GF-D8 (cell line): ENCODE data around the gene OR4F6.

Source experiments
- DNase-seq: peaks from one replicate; lab custom pipeline; 2025; lab: John Stamatoyannopoulos, UW

OR4F6 gene

GRCh38 chr15:101804941-101805340, 1.6 kb downstream of the OR4F6 start:
- no peak for DNase-seq

DNA sequence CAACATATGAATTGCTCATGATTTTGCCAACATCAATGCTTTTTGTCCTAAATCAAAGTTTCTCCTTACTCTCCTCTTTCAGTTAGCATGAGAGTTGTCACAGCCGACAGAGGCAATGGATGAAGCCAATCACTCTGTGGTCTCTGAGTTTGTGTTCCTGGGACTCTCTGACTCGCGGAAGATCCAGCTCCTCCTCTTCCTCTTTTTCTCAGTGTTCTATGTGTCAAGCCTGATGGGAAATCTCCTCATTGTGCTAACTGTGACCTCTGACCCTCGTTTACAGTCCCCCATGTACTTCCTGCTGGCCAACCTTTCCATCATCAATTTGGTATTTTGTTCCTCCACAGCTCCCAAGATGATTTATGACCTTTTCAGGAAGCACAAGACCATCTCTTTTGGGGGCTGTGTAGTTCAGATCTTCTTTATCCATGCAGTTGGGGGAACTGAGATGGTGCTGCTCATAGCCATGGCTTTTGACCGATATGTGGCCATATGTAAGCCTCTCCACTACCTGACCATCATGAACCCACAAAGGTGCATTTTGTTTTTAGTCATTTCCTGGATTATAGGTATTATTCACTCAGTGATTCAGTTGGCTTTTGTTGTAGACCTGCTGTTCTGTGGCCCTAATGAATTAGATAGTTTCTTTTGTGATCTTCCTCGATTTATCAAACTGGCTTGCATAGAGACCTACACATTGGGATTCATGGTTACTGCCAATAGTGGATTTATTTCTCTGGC, 2.5 kb downstream of the OR4F6 start:
- DNase-seq: no peak

GRCh38 chr15:101807345-101807945, 4.1 kb downstream of the OR4F6 start:
- DNase-seq: no peak

DNA sequence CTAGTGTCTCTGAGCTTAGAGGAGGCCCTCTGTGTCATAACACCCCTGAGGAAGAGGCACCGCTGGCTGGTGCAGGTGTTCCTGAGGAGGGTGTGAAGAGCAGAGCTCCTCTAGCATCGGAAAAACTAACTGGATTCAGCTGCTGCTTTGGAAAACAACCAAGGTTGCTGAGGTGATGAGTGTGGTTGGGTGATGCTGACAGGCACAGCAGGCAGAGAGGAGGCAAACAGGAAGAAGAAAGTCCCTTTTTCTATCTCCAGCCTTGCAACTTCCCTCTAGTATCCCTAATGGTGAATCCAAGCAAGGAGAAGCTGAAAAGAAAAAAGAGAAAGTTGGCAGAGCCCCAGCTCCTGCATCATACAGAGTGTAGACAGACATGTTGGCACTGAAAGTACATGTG, 4.9 kb downstream of the OR4F6 start:
- DNase-seq: no peak

GRCh38 chr15:101810456-101810855, 7.1 kb downstream of the OR4F6 start:
- no peak for DNase-seq

- no peak for DNase-seq
These were observed 7.6 kb downstream of the OR4F6 start for GRCh38 chr15:101810876-101811275.

DNA sequence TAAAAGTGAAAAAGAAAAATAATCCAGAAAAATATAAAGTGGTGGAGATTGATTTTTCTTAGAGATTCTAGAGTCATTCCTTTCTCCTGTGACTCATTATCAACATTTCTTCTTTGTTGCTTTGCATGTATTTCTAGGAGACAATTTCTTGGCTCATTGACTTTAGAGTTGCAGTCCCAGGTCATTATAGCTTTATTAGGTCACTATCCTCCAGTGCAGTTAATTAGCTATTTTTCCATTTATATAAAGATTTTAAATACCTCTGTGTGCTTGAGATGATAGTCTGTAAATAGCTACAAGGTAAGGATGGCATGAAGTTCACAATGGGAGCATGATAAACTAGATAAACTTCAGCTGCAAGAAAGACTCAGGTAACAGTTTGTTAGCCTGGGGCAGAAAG, 8.6 kb downstream of the OR4F6 start, which contains the start of gene OR4F15:
TSS of gene OR4F15 (plus strand) at position 301 of the 400 bp plus-strand sequence. CDS start 5,985 bp downstream, outside the sequence.
- no peak for DNase-seq

DNA sequence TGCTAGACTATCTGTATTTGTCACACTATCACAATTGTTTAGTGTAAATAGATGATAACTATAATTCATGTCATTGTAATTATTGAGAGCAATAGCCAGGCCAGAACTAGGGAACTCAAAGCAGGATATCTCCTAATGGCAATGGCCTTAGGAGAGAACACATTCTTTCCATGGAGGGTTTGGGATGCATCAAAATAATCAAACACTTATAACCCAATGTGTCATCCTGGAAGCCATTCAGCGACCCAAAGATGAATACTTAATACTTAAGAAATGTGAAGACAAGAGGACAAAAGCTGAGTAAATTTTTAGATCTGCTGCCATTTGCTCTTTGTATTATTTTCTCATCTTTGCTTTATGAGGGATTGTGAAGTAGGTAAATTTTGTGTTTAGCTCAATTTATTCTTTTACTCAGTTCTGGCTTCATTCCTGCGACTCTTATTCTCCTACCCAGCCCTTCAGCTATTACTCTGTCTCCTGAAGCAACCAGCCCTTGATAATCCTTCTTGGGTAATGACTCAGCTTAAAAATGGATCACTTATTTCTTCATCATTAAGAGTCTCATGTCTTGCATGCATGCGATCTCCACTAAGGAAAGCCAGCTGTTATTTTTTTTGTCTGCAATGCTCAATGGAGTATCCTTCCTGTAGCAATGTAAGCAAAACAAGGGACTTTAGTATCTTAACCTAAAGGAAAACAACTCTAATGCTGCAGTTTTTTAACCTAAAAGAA, 10.7 kb downstream of the OR4F6 start:
- no peak for DNase-seq

DNA sequence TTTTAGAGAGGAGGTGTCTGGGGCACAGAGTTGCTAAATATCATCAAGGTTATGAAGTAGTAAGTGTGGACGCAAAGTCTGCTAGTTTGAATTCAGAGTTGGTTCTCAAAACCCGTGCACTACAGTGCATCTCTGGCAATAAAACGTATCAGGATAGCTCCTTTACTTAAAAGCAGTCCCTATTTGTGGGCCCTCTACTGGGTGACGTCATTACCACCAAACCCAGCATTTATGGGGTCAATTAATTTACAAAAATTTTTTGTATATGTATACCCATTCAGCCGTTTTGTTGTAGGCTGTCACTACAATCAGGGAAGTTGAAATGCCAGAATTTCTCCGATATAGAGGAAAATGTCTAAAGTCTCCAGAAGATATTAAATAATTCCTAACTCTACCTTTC, 17.5 kb downstream of the OR4F6 start:
- no peak for DNase-seq

DNA sequence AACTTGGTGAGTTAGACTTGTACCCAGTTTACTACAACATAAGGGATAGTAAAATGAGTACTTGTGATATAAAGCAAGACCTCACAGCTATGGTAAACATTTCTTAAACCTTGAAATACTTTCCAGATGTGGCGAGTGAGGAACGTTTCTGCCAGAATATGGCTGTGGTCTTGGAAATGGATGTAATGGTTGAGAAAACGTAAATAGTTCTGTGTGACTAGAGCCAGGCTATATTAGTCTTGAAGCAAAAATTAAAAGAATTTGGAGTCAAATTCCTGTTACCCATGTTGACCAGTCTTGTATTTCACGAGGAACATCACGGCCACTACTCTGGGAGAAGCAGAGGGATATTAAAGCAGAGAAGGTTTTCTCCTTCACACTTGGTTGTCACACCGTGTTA, 23.9 kb downstream of the OR4F6 start:
- no peak for DNase-seq

- no peak for DNase-seq
These were observed 25.5 kb downstream of the OR4F6 start for GRCh38 chr15:101828774-101829173.

DNA sequence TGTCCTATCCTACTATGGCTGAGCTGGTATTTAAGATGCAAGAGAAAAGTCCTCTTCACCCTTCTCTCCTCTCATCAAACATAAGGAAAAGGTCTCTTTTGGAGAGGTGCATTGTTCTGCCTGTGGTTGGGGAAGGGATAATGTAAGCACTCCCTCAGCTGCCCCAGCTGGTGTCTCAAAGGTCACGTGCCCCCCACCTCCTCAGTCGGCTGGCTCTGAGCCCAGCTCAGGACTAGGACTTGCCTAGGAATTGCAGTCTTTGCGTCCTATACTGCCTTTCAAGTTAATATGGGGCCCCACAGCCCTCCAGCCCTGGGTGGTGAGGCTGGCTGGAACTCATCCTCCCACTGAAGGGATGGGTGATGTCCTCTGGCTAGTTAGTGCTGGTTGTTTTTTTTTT, 38.3 kb downstream of the OR4F6 start:
- DNase-seq: no peak

- no peak for DNase-seq
These were observed 41.6 kb downstream of the OR4F6 start for GRCh38 chr15:101844916-101845315.

- no peak for DNase-seq
These were observed 49.0 kb downstream of the OR4F6 start for GRCh38 chr15:101852356-101852755.
